VCaP (cell line): ENCODE data around the gene HES1.

Source experiments
- H3K27ac ChIP-seq: fragments of 450-650 bp; 2 replicates; pipeline ENCODE4 v1.5.1; 2017
- CTCF ChIP-seq: fragments of 450-650 bp; conservative IDR thresholded peaks from 2 replicates; pipeline ENCODE4 v1.5.1; 2017; ENCODE audit warnings: mild to moderate bottlenecking, moderate library complexity

HES1 gene

GRCh38 chr3:194158942-194159439 is 23.0 kb downstream of the HES1 start:
- no peak overlapping the region for H3K27ac ChIP-seq
- TF ChIP-seq CTCF: no peak

GRCh38 chr3:194160158-194160557 is 24.2 kb downstream of the HES1 start:
- H3K27ac ChIP-seq: peak overlapping the region; percentile 50
- no peak for TF ChIP-seq CTCF

GRCh38 chr3:194161131-194162045 is 25.4 kb downstream of the HES1 start:
- no peak for TF ChIP-seq CTCF

GRCh38 chr3:194162070-194162678 is 26.2 kb downstream of the HES1 start:
- no peak for TF ChIP-seq CTCF
- H3K27ac ChIP-seq: no peak overlapping the region

More at GRCh38 chr3:194161131-194162045, 25.4 kb downstream of the HES1 start:
- peak overlapping the region; percentile 50 for H3K27ac ChIP-seq

GRCh38 chr3:194162817-194163584 is 27.1 kb downstream of the HES1 start:
- no peak overlapping the region for H3K27ac ChIP-seq
- no peak for TF ChIP-seq CTCF

GRCh38 chr3:194163697-194164096 is 27.7 kb downstream of the HES1 start:
- TF ChIP-seq CTCF: no peak

GRCh38 chr3:194164861-194165260 is 28.9 kb downstream of the HES1 start:
- no peak overlapping the region for H3K27ac ChIP-seq
- no peak for TF ChIP-seq CTCF

More at GRCh38 chr3:194163697-194164096, 27.7 kb downstream of the HES1 start:
- H3K27ac ChIP-seq: no peak overlapping the region
